ENCODE measurements around the gene KAT2B.
A peak's percentile ranks its signal among the peaks of the same experiment; 100 is the strongest.

KAT2B gene

DNA sequence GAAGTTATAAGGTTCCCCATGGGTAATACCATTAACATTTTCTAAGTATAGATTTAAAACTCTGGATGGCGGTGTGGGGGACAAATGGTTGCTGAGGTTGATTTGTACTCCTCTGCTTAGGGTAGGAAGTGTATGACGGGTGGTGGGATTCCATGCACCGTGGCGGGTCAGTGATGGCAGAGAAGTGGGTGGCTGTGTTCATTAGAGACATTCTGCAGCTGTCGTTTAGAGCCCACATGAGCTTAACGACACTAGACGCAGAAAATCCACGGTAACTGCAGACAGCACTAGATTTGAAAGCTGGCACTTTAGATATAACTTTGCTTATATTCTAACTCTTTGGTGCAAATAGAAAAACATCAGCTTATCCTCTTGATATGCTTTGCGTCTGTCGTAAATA, 108.2 kb downstream of the KAT2B start:
- no peak overlapping the region for H3K4me2 ChIP-seq (ENCODE audit: low read length)
- TF ChIP-seq EZH2phosphoT487 (IDR thresholded peaks at IDR 0.05; ENCODE audit: low read depth) = no peak
- TF ChIP-seq, protein P1, sequence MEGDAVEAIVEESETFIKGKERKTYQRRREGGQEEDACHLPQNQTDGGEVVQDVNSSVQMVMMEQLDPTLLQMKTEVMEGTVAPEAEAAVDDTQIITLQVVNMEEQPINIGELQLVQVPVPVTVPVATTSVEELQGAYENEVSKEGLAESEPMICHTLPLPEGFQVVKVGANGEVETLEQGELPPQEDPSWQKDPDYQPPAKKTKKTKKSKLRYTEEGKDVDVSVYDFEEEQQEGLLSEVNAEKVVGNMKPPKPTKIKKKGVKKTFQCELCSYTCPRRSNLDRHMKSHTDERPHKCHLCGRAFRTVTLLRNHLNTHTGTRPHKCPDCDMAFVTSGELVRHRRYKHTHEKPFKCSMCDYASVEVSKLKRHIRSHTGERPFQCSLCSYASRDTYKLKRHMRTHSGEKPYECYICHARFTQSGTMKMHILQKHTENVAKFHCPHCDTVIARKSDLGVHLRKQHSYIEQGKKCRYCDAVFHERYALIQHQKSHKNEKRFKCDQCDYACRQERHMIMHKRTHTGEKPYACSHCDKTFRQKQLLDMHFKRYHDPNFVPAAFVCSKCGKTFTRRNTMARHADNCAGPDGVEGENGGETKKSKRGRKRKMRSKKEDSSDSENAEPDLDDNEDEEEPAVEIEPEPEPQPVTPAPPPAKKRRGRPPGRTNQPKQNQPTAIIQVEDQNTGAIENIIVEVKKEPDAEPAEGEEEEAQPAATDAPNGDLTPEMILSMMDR (IDR thresholded peaks at IDR 0.05; ENCODE audit: low read depth, low read length) = no peak
- H3K36me3 ChIP-seq (replicated peaks; ENCODE audit: low read depth, low read length) = peaks cover 17% of the 10 kb centered on the region
- H4K20me1 ChIP-seq (ENCODE audit: insufficient read depth, low read length) = no peaks in the 10 kb centered on the region
- no peak overlapping the region for H3K9ac ChIP-seq (ENCODE audit: low read length)
- H3K79me2 ChIP-seq (ENCODE audit: low read length) = no peaks in the 10 kb centered on the region
- no peak overlapping the region for H3K27ac ChIP-seq (ENCODE audit: low read length)
- H3K9me3 ChIP-seq (ENCODE audit: insufficient read depth, low read length) = no peaks in the 10 kb centered on the region
- no peaks in the 10 kb centered on the region for H3K27me3 ChIP-seq (ENCODE audit: low read depth, low read length)
- no peak overlapping the region for H2AFZ ChIP-seq (ENCODE audit: low read depth, low read length)
- H3K4me3 ChIP-seq (ENCODE audit: low read length) = no peak overlapping the region
- peaks cover 9% of the 10 kb centered on the region for H3K4me1 ChIP-seq (ENCODE audit: low read length)

DNA sequence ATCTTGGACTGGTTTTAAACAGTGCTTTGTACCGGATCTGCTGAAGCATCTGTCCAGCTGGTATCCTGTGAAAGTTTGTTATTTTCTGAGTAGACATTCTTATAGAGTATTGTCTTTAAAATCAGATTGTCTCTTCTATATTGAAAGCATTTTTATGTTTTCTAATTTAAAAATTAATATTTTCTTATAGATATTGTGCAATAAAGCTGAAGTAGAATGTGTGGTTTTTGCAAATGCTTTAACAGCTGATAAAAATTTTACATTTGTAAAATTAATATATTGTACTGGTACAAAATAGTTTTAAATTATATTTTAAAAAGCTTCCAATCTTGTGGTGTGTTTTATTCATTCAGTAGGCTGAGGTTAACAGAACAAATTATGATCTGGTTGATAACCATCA, 113.8 kb downstream of the KAT2B start:
- Histone ChIP-seq H3K27ac (ENCODE audit: low read length) (no peak overlapping the region), H3K4me1 (ENCODE audit: low read length) (peaks cover 18% of the 10 kb centered on the region), H3K9ac (ENCODE audit: low read length) (no peak overlapping the region), H3K79me2 (ENCODE audit: low read length) (no peaks in the 10 kb centered on the region), H3K4me3 (ENCODE audit: low read length) (no peak overlapping the region), H3K36me3 (replicated peaks; ENCODE audit: low read depth, low read length) (peaks cover 22% of the 10 kb centered on the region), H4K20me1 (ENCODE audit: insufficient read depth, low read length) (no peaks in the 10 kb centered on the region), H3K9me3 (ENCODE audit: insufficient read depth, low read length) (no peaks in the 10 kb centered on the region), H3K4me2 (ENCODE audit: low read length) (no peak overlapping the region), H2AFZ (ENCODE audit: low read depth, low read length) (no peak overlapping the region), H3K27me3 (ENCODE audit: low read depth, low read length) (no peaks in the 10 kb centered on the region)
- TF ChIP-seq EZH2phosphoT487 (IDR thresholded peaks at IDR 0.05; ENCODE audit: low read depth) = no peak
- TF ChIP-seq, protein P1 (IDR thresholded peaks at IDR 0.05; ENCODE audit: low read depth, low read length) = no peak

DNA sequence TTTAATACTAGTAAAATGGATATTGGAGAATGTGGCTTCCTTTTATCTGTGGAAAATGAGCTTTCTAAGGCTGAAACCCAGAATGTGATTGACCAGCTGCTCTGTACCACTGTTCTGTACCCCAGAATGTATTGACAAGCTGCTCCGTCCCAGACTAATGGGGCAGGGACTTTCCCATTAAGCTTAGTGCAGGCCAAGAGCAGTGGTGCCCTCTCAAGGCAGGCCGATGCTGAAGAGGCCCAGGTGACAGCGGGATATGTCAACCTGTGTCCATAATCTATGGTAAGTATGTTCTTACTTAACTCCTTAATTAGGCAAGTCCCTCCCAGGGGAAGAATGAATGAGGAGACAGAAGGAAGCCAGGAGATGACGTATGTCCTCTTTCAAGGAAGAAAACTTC, 114.7 kb downstream of the KAT2B start:
- H3K27ac ChIP-seq (ENCODE audit: low read length) = no peak overlapping the region
- no peaks in the 10 kb centered on the region for H3K79me2 ChIP-seq (ENCODE audit: low read length)
- no peak for TF ChIP-seq EZH2phosphoT487 (IDR thresholded peaks at IDR 0.05; ENCODE audit: low read depth)
- TF ChIP-seq, protein P1 (IDR thresholded peaks at IDR 0.05; ENCODE audit: low read depth, low read length) = peak; percentile 87
- H4K20me1 ChIP-seq (ENCODE audit: insufficient read depth, low read length) = no peaks in the 10 kb centered on the region
- H3K27me3 ChIP-seq (ENCODE audit: low read depth, low read length) = no peaks in the 10 kb centered on the region
- H3K9ac ChIP-seq (ENCODE audit: low read length) = no peak overlapping the region
- no peak overlapping the region for H2AFZ ChIP-seq (ENCODE audit: low read depth, low read length)
- no peak overlapping the region for H3K4me3 ChIP-seq (ENCODE audit: low read length)
- peaks cover 30% of the 10 kb centered on the region for H3K36me3 ChIP-seq (replicated peaks; ENCODE audit: low read depth, low read length)
- peak overlapping the region; percentile 21 for H3K4me2 ChIP-seq (ENCODE audit: low read length)
- no peaks in the 10 kb centered on the region for H3K9me3 ChIP-seq (ENCODE audit: insufficient read depth, low read length)
- peaks cover 18% of the 10 kb centered on the region for H3K4me1 ChIP-seq (ENCODE audit: low read length)

DNA sequence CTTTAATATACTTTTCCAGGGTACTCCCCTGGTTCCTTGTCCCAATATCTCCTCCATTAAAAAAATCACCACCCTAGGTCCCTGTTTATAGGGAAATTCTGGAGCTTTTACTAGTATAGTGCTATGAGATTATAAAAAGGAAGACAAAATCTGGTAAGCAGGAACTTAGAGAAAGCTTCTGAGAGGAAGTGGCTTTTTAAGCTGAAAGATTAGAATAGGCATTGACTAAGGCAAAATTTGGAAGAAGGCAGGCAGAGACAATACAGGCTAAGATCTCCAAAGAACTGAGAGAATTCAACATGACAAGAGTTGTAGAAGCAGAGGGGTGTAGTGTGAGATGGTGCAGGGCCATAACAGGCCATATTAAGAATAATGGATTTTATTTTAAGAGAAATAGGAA, 120.0 kb downstream of the KAT2B start:
- peaks cover 48% of the 10 kb centered on the region for H3K36me3 ChIP-seq (replicated peaks; ENCODE audit: low read depth, low read length)
- H4K20me1 ChIP-seq (ENCODE audit: insufficient read depth, low read length) = no peaks in the 10 kb centered on the region
- no peak overlapping the region for H2AFZ ChIP-seq (ENCODE audit: low read depth, low read length)
- no peaks in the 10 kb centered on the region for H3K9me3 ChIP-seq (ENCODE audit: insufficient read depth, low read length)
- no peak overlapping the region for H3K9ac ChIP-seq (ENCODE audit: low read length)
- H3K4me3 ChIP-seq (ENCODE audit: low read length) = no peak overlapping the region
- no peaks in the 10 kb centered on the region for H3K27me3 ChIP-seq (ENCODE audit: low read depth, low read length)
- H3K4me1 ChIP-seq (ENCODE audit: low read length) = peaks cover 2% of the 10 kb centered on the region
- H3K4me2 ChIP-seq (ENCODE audit: low read length) = no peak overlapping the region
- TF ChIP-seq, protein P1 (IDR thresholded peaks at IDR 0.05; ENCODE audit: low read depth, low read length) = no peak
- TF ChIP-seq EZH2phosphoT487 (IDR thresholded peaks at IDR 0.05; ENCODE audit: low read depth) = no peak
- no peak overlapping the region for H3K27ac ChIP-seq (ENCODE audit: low read length)
- no peaks in the 10 kb centered on the region for H3K79me2 ChIP-seq (ENCODE audit: low read length)
